ENCODE data around the gene ENO3. TPM values are rescaled to one million over a fixed set of nuclear protein-coding genes. Genes with fewer than 3 reads are reported as not detected.

Gene ENO3
- total and polyA plus RNA-seq, 2 donors (not counting 3 experiments of a cell fraction or from before 2014, with no cell fraction given) = 5.5 to 5.9 TPM

GRCh38 chr17:4972752-4973151 lies 21.8 kb downstream of the ENO3 start:
- Histone ChIP-seq H3K9me3 (replicated peaks; ENCODE audit: control insufficient read depth, insufficient read depth, low read length) (no peaks in the 10 kb centered on the region), H3K27ac (ENCODE audit: insufficient read depth, low read depth, low read length) (no peak overlapping the region), H3K9me1 (replicated peaks; ENCODE audit: control insufficient read depth, extremely low read depth, insufficient read depth, low read length) (no peaks in the 10 kb centered on the region), H3K36me3 (ENCODE audit: control insufficient read depth in 2 of 2, extremely low read depth in 1 of 2, insufficient read depth in 2 of 2, low read length in 2 of 2) (peaks cover 17 to 46% of the 10 kb centered on the region in 2 experiments), H2AFZ (ENCODE audit: low read depth, low read length) (no peak overlapping the region), H3K79me2 (ENCODE audit: control insufficient read depth, insufficient read depth, low read length) (peaks cover 4% of the 10 kb centered on the region), H3K27me3 (ENCODE audit: control insufficient read depth in 2 of 2, insufficient read depth in 2 of 2, low read length in 2 of 2) (no peaks in the 10 kb centered on the region), H3K4me1 (ENCODE audit: control insufficient read depth, extremely low read depth, insufficient read depth, low read length) (peaks cover 16% of the 10 kb centered on the region), H3K4me3 (replicated peaks in 1 of 3; ENCODE audit: insufficient read depth in 1 of 3, low read depth in 1 of 3, low read length in 3 of 3) (no peak overlapping the region), H3K4me2 (ENCODE audit: insufficient read depth, low read length) (no peak overlapping the region), H4K20me1 (replicated peaks; ENCODE audit: control insufficient read depth, extremely low read depth, insufficient read depth, low read length) (no peaks in the 10 kb centered on the region), H3K9ac (replicated peaks; ENCODE audit: extremely low read depth, insufficient read depth, low read length) (no peak overlapping the region)
- no TSS peak for BruUV-seq (replicated peaks)
- dilution Hi-C loops (cut with MboI; ENCODE audit: extremely low pct_ligation_motif_present, low sequenced_read_pairs) = no loop called here
- FAIRE-seq = no peak
- no peak for DNase-seq (ENCODE audit: low read depth, low spot score)
- CTCF ChIA-PET = no interaction called here
- TF ChIP-seq EZH2 (IDR thresholded peaks at IDR 0.05; ENCODE audit: borderline replicate concordance, low read depth, low read length, severe bottlenecking) = no peak
- no peak for TF ChIP-seq POLR2AphosphoS5 (IDR thresholded peaks at IDR 0.05; ENCODE audit: insufficient read depth, low read depth, low read length)
- no peak for TF ChIP-seq GATA2 (IDR thresholded peaks at IDR 0.05; ENCODE audit: insufficient read depth, insufficient read length, low read depth, low read length)
- TF ChIP-seq JUN (IDR thresholded peaks at IDR 0.05; ENCODE audit: borderline replicate concordance, insufficient read depth, insufficient read length, low read depth) = no peak
- TF ChIP-seq, protein P1, sequence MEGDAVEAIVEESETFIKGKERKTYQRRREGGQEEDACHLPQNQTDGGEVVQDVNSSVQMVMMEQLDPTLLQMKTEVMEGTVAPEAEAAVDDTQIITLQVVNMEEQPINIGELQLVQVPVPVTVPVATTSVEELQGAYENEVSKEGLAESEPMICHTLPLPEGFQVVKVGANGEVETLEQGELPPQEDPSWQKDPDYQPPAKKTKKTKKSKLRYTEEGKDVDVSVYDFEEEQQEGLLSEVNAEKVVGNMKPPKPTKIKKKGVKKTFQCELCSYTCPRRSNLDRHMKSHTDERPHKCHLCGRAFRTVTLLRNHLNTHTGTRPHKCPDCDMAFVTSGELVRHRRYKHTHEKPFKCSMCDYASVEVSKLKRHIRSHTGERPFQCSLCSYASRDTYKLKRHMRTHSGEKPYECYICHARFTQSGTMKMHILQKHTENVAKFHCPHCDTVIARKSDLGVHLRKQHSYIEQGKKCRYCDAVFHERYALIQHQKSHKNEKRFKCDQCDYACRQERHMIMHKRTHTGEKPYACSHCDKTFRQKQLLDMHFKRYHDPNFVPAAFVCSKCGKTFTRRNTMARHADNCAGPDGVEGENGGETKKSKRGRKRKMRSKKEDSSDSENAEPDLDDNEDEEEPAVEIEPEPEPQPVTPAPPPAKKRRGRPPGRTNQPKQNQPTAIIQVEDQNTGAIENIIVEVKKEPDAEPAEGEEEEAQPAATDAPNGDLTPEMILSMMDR (IDR thresholded peaks at IDR 0.05; ENCODE audit: extremely low read depth in 1 of 2, insufficient read depth in 1 of 2, low read depth in 1 of 2, low read length in 2 of 2) = no peak
- no peak for TF ChIP-seq MYC (IDR thresholded peaks at IDR 0.05; ENCODE audit: low read depth, low read length)
- no peak for TF ChIP-seq FOS (IDR thresholded peaks at IDR 0.05; ENCODE audit: borderline replicate concordance, insufficient read depth, low read length)
- no peak for TF ChIP-seq POLR2A (IDR thresholded peaks at IDR 0.05; ENCODE audit: low read depth, low read length)
- TF ChIP-seq MAX (IDR thresholded peaks at IDR 0.05; ENCODE audit: insufficient read depth, insufficient read length) = no peak
- POLR2A ChIA-PET = no interaction called here
- intact Hi-C loops (cut with micrococcal nuclease) = no loop called here

All from endothelial cell of umbilical vein (primary cell).